ENCODE results near the gene HCN2.
"Not testable (repeated sequence)": the region's sequence is repeated elsewhere in the genome, so short reads cannot be mapped to it uniquely, and the experiment has no call there.

HCN2 gene

GRCh38 chr19:585551-586110 is 4.0 kb upstream of the HCN2 start:
- no peak for DNase-seq (ENCODE audit: low spot score)

- DNase-seq (ENCODE audit: low spot score): peak; percentile 97
Observed at GRCh38 chr19:588093-588740, 1.5 kb upstream of the HCN2 start.

- DNase-seq (ENCODE audit: low spot score): no peak
Observed at GRCh38 chr19:588741-589692, 664 bp upstream of the HCN2 start.

GRCh38 chr19:590396-590745 is 690 bp downstream of the HCN2 start:
- DNase-seq (ENCODE audit: low spot score): no peak

GRCh38 chr19:590750-591098 is 1.0 kb downstream of the HCN2 start:
- no peak for DNase-seq (ENCODE audit: low spot score)

GRCh38 chr19:591099-591958 is 1.6 kb downstream of the HCN2 start:
- peak; percentile 83 for DNase-seq (ENCODE audit: low spot score)

GRCh38 chr19:592101-592500 is 2.4 kb downstream of the HCN2 start:
- no peak for DNase-seq (ENCODE audit: low spot score)

GRCh38 chr19:593055-593454 is 3.4 kb downstream of the HCN2 start:
- DNase-seq (ENCODE audit: low spot score): no peak

- no peak for DNase-seq (ENCODE audit: low spot score)
Observed at GRCh38 chr19:593505-593904, 3.8 kb downstream of the HCN2 start.

- no peak for DNase-seq (ENCODE audit: low spot score)
Observed at GRCh38 chr19:594265-594870, 4.7 kb downstream of the HCN2 start.

- no peak for DNase-seq (ENCODE audit: low spot score)
Observed at GRCh38 chr19:595326-596262, 5.9 kb downstream of the HCN2 start.

GRCh38 chr19:596263-596655 is 6.6 kb downstream of the HCN2 start:
- DNase-seq (ENCODE audit: low spot score): no peak

GRCh38 chr19:597406-598315 is 8.0 kb downstream of the HCN2 start:
- no peak for DNase-seq (ENCODE audit: low spot score)

GRCh38 chr19:601310-601709 is 11.6 kb downstream of the HCN2 start:
- DNase-seq (ENCODE audit: low spot score): no peak

- DNase-seq (ENCODE audit: low spot score): no peak
Observed at GRCh38 chr19:601790-602189, 12.1 kb downstream of the HCN2 start.

- DNase-seq (ENCODE audit: low spot score): no peak
Observed at GRCh38 chr19:602391-603301, 13.0 kb downstream of the HCN2 start.

GRCh38 chr19:603302-603639 is 13.6 kb downstream of the HCN2 start:
- not testable (repeated sequence) for DNase-seq (ENCODE audit: low spot score)

GRCh38 chr19:603779-604178 is 14.1 kb downstream of the HCN2 start:
- not testable (repeated sequence) for DNase-seq (ENCODE audit: low spot score)

GRCh38 chr19:604355-604754 is 14.7 kb downstream of the HCN2 start:
- DNase-seq (ENCODE audit: low spot score): no peak
